Thyroid gland (tissue), 4 donors: Measurements from ENCODE around the gene NFASC.

Experiments
- CTCF ChIP-seq, 6 experiments: fragments of 200-600 bp in 3 of 6; fragments of 450-650 bp in 3 of 6; sonication (generic) in 3 of 6; IDR thresholded peaks; one replicate each; pipeline ENCODE4 v1.5.1; 2016 to 2019; ENCODE audit warnings: antibody characterized with exemption in 6 of 6, mild to moderate bottlenecking in 2 of 6, inconsistent platforms in 1 of 6, moderate library complexity in 1 of 6
- POLR2A ChIP-seq, 2 donors: fragments of 450-650 bp; IDR thresholded peaks; one replicate each; pipeline ENCODE4 v1.6.1; 2017; ENCODE audit warnings: antibody characterized with exemption in 2 of 2, mild to moderate bottlenecking in 2 of 2, moderate library complexity in 1 of 2

GRCh38 chr1:204871405-204872037 lies 859 bp downstream of the NFASC start:
- no peak for TF ChIP-seq CTCF (IDR thresholded peaks at IDR 0.05)
- no peak for TF ChIP-seq POLR2A (IDR thresholded peaks at IDR 0.05)
